Activated T-helper 17 cell treated with anti-CD3 and anti-CD28 coated beads, Interleukin-2, amount 50 U/mL, for 72 hours (primary cell): ENCODE results near the gene FIGNL1. TPM values are rescaled to one million over a fixed set of nuclear protein-coding genes. Genes with fewer than 3 reads are reported as not detected.

Experiments
- ATAC-seq: fragments of 150-1000 bp; cut with Tn5 transposase; replicated peaks from 2 replicates; pipeline ENCODE4 v1.10.0; 2021; ENCODE audit warnings: mild to moderate bottlenecking, moderate library complexity
- H3K27ac Mint-ChIP-seq: one replicate; pipeline ENCODE4 v1.8.0; 2022; ENCODE audit warnings: mixed read lengths
- H3K27me3 Mint-ChIP-seq: one replicate; pipeline ENCODE4 v1.8.0; 2022; ENCODE audit warnings: mixed read lengths
- H3K36me3 Mint-ChIP-seq: one replicate; pipeline ENCODE4 v1.8.0; 2022; ENCODE audit warnings: low read depth, mild to moderate bottlenecking, mixed read lengths
- H3K4me1 Mint-ChIP-seq: one replicate; pipeline ENCODE4 v1.8.0; 2022; ENCODE audit warnings: mixed read lengths
- H3K4me3 Mint-ChIP-seq: one replicate; pipeline ENCODE4 v1.8.0; 2022; ENCODE audit warnings: mild to moderate bottlenecking, mixed read lengths
- H3K9me3 Mint-ChIP-seq: one replicate; pipeline ENCODE4 v1.8.0; 2022; ENCODE audit warnings: mixed read lengths
- total RNA-seq, 2 donors: library from RNA; stranded (reverse); gene quantifications; one replicate each; pipeline ENCODE4 v1.2.3, GENCODE V29; 2022

Gene FIGNL1
- total RNA-seq, 2 donors from 2014 or later, result 51.9 to 62.5 TPM

DNA sequence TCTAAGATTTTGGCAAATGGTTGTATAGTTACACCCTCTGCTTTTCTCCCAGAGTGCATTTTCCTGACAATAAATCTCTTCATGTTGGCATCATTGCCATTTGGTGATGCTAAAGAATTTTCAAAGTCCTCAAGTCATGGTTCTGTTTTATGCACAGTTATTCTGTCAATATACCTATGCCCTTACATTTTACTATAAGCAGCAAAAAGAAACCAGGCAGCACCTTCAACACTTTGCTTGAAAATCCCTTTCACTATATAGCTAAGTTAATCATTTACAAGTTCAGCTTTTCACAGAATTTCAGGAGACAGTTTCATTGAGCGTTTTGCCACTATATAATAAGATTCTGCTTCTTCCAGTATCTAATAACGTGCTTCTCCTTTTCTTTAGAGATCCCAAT, 22.6 kb downstream of the FIGNL1 start:
- no peaks in the 10 kb centered on the region for H3K36me3 Mint-ChIP-seq
- H3K4me3 Mint-ChIP-seq, result no peak overlapping the region
- no peak overlapping the region for H3K27ac Mint-ChIP-seq
- no peak for ATAC-seq
- H3K27me3 Mint-ChIP-seq, result no peaks in the 10 kb centered on the region
- H3K9me3 Mint-ChIP-seq, result no peaks in the 10 kb centered on the region
- H3K4me1 Mint-ChIP-seq, result no peaks in the 10 kb centered on the region

DNA sequence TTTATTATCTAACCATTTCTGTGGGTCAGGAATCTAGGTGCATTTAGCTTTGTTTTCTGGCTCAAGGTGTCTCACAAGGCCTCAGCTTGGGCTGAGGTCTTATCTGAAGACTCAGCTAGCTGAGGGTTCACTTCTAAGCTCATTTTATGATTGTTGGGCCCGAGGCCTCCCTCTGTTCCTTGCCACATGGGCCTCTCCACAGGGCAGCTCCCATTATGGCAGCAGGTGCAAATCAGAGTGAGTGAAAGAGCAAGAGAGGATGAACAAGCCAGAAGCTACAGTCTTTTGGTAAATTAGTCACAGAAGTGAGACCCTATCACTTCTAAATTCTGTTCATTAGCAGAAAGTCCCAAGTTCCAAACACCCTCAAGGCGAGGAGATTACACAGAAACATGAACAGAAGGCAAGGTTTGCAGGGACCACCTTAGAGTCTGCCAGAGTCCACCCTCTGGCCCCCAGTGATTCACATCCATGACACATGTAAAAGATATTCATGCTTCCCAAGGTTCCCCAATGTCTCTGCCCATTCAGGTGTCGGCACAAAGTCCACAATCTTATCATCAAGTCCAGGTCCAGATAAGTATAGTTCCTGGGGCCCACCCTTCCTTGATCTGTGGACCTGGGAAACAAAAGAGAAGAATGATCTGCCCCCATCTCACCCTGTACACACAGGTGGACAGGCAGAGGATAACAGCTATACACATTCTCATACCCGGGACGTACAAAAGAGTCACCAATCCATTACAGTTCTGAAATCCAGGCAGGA, 23.7 kb downstream of the FIGNL1 start:
- Mint-ChIP-seq H3K4me3 (no peak overlapping the region), H3K9me3 (no peaks in the 10 kb centered on the region), H3K27ac (no peak overlapping the region), H3K36me3 (no peaks in the 10 kb centered on the region), H3K4me1 (no peaks in the 10 kb centered on the region), H3K27me3 (no peaks in the 10 kb centered on the region)
- no peak for ATAC-seq

DNA sequence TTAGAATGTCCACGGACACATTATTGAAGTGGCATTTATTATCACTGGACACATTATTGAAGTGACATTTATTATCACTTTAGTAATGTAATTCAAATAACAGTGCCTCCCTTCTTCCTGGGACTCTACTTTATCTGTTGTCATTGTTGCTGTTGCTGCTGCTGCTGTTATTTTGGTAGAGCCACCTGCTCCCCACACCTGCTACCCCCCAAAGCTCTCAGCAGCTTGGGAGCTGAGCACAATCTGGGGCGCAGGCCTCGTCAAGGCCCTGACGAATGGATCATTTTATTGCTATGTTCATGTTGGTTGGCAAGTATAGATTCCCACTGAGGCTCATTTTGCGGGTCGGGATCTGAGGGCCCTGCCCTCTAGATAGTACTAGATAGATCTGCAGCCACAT, 24.8 kb downstream of the FIGNL1 start:
- H3K36me3 Mint-ChIP-seq, result no peaks in the 10 kb centered on the region
- no peaks in the 10 kb centered on the region for H3K4me1 Mint-ChIP-seq
- ATAC-seq, result no peak
- H3K9me3 Mint-ChIP-seq, result no peaks in the 10 kb centered on the region
- H3K27ac Mint-ChIP-seq, result no peak overlapping the region
- H3K4me3 Mint-ChIP-seq, result no peak overlapping the region
- H3K27me3 Mint-ChIP-seq, result no peaks in the 10 kb centered on the region

DNA sequence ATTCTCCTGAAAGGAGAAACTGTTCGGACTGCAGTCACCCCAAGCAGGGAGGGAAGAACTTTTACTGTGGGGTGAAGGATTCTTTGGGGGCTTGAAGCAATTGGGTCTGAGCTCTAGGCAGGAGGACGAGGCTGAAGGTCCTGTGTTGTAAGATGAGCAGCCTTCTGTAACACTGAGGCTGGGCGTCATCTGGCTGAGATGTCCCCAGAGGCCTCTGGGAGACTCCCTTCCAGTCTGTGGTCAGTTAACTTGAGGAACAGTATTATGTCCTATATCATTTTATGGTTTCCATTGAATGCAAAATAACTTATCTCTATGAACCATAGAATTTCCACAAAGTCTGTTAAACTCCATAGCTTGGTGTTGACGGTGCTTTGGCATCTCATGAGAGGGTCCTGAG, 26.3 kb downstream of the FIGNL1 start:
- no peaks in the 10 kb centered on the region for H3K27me3 Mint-ChIP-seq
- ATAC-seq, result no peak
- H3K4me1 Mint-ChIP-seq, result no peaks in the 10 kb centered on the region
- H3K9me3 Mint-ChIP-seq, result no peaks in the 10 kb centered on the region
- no peak overlapping the region for H3K27ac Mint-ChIP-seq
- no peaks in the 10 kb centered on the region for H3K36me3 Mint-ChIP-seq
- H3K4me3 Mint-ChIP-seq, result no peak overlapping the region

DNA sequence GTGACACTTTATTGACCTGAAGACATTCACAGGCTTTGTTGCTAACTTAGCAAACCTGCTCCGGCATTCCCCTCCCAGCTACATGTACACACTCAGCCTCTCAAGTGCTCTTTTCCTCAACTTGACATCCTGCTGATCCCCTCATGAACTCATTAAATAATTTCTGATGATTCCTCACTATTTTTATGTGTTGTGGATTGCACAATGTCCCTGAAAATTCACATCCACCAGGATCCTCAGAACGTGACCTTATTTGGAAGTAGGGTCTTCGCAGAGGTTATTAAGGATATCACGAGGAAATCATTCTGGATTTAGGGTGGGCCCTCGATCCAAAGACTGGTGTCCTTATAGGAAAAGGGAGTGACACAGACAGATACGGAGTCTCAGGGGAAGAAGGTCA, 27.3 kb downstream of the FIGNL1 start:
- H3K4me3 Mint-ChIP-seq, result no peak overlapping the region
- no peaks in the 10 kb centered on the region for H3K9me3 Mint-ChIP-seq
- no peaks in the 10 kb centered on the region for H3K36me3 Mint-ChIP-seq
- no peak overlapping the region for H3K27ac Mint-ChIP-seq
- no peaks in the 10 kb centered on the region for H3K27me3 Mint-ChIP-seq
- ATAC-seq, result no peak
- no peaks in the 10 kb centered on the region for H3K4me1 Mint-ChIP-seq

DNA sequence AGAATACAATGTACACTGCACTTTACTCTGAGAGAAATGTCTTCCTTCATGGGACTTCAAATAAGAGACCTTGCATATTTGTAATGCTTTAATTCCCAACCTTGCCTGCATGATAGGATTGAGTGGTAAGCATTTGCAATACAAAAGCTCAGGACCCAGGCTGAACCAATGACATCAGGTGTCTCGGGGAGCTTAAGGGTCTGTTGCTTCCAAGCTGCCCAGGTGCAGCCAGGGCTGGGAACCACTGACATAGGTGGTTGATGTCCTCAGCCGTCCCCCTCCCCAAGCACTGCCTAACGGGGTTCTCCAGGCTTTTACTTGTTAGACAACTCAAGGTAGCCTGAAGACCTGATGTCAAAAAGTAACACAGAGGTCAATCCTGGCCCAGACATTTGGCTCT, 29.1 kb downstream of the FIGNL1 start:
- H3K27me3 Mint-ChIP-seq, result no peaks in the 10 kb centered on the region
- no peaks in the 10 kb centered on the region for H3K4me1 Mint-ChIP-seq
- H3K4me3 Mint-ChIP-seq, result no peak overlapping the region

DNA sequence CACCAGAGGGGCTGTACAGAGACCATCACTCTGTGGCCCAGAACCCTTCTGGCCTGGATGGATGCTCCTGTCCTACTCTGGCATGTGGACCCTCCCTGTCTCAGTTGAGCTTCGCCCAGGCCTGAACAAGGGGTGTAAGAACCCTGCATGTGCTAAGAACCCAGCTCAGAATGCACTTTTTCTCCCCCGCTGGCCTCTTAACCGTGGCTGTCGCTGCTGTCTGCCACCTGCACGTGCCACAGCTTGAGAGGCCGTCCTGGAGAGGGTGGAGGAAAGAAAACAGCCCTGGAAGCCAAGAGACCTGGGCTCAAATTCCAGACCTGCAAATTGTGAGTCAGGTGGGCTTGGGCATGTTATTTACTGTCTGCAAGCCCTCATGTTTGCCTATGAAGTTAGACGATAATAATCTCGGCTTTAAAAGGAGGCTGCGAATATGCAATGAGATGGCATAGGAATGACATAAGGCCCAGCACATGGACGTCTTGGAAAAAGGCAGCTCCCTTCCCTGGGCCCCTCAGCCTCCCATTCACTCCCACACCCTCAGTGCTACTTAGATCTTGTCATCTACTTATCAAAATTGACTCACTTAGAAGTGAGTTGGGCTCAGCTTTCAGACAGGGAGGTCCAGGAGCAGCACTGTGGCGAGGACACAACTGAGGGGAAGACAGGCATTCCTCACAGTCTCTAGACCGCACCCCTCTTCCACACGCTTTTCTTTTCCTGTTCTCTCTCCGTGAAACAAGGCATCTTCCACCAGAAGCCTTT, 31.4 kb downstream of the FIGNL1 start:
- no peak overlapping the region for H3K27ac Mint-ChIP-seq
- H3K4me3 Mint-ChIP-seq, result no peak overlapping the region
- no peak for ATAC-seq
- H3K9me3 Mint-ChIP-seq, result no peaks in the 10 kb centered on the region
- no peaks in the 10 kb centered on the region for H3K27me3 Mint-ChIP-seq
- no peaks in the 10 kb centered on the region for H3K36me3 Mint-ChIP-seq
- no peaks in the 10 kb centered on the region for H3K4me1 Mint-ChIP-seq

More for the DNA sequence above, 29.1 kb downstream of the FIGNL1 start:
- no peaks in the 10 kb centered on the region for H3K9me3 Mint-ChIP-seq
- H3K27ac Mint-ChIP-seq, result no peak overlapping the region
- H3K36me3 Mint-ChIP-seq, result no peaks in the 10 kb centered on the region
- ATAC-seq, result no peak

DNA sequence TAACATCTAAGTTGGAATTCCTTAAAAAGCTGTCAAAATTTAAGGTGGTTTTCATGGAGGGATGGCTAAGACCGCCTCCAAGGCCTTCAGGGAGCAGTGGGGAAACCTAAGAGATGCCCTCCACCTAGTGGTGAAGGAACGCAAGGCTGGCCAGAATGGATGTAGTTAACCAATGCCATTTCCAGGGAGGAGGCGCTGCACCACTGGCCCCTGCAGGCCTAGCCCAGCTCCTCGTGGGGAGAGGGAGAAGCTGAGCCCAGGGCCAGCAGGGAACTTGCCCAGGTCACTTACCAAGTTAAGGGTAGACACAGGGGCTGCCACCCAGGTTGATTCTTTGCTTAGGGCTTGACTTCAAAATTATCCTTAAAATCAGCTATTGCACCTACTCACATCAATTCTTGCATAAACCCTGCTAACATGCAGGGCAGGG, 32.0 kb downstream of the FIGNL1 start:
- Mint-ChIP-seq H3K4me1 (no peaks in the 10 kb centered on the region), H3K4me3 (no peak overlapping the region), H3K9me3 (no peaks in the 10 kb centered on the region), H3K36me3 (no peaks in the 10 kb centered on the region), H3K27me3 (no peaks in the 10 kb centered on the region), H3K27ac (no peak overlapping the region)
- ATAC-seq, result peak; percentile 99

DNA sequence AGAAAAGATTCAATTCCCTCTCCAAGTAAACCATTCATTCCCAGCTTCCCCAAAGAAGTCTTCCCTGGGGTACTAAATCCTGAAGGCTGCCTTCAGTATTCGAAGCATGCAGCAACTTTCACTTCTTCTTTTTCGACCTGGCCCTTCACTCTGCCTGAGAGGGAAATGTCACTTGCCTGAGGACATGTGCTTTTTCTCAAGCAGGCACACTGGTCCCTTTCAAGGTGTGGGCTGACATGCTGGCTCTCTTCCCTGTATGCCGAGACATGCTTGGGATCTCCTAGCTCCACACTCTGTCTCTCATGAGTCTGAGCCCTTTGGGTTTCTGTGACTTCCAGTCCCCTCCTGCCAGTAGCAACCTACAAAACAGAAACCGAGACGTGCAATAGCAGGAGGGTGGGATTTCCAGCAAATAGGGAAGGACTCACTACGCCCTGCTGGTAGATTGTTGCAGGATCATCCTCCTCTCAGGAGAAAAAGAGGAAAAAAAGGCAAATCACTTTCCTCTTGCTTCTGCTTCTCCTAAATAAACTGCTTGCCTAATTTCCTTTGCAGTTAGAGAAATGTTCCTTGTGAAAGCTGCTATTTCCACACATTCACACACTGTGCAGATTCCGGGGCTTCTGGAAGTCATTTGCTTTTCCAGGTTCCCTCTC, 33.5 kb downstream of the FIGNL1 start:
- peak overlapping the region; percentile 5 for H3K27ac Mint-ChIP-seq
- ATAC-seq, result no peak

DNA sequence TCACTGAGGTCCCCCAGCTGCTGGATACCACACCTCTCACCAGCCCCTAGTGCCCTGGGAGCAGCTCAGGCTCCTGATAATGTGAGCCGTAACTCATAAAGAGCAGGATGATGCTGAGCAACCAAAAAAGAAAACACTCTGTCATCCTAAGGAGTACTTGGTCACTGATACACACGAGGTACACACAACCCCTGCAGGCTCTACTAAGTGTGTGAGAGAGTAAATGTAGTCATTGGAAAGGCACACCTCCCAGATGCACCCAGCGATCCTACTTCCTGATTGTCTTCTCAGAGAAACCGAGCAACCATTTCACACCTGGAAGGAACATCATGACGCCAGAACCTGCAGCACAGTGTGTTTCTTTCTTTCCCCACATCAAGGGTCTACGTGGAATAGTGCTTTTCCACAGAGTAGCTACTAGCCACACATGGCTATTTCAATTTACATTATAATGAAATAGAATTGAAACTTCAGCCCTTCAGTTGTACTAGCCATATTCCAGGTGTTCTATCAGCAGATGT, 34.2 kb downstream of the FIGNL1 start:
- Mint-ChIP-seq H3K36me3 (no peaks in the 10 kb centered on the region), H3K27ac (peak overlapping the region; percentile 5), H3K27me3 (no peaks in the 10 kb centered on the region), H3K4me1 (peaks cover 6% of the 10 kb centered on the region), H3K9me3 (no peaks in the 10 kb centered on the region), H3K4me3 (peak overlapping the region; percentile 49)
- peak; percentile 20 for ATAC-seq

More for the DNA sequence above, 33.5 kb downstream of the FIGNL1 start:
- no peaks in the 10 kb centered on the region for H3K27me3 Mint-ChIP-seq
- peaks cover 6% of the 10 kb centered on the region for H3K4me1 Mint-ChIP-seq
- peak overlapping the region; percentile 49 for H3K4me3 Mint-ChIP-seq
- no peaks in the 10 kb centered on the region for H3K36me3 Mint-ChIP-seq
- H3K9me3 Mint-ChIP-seq, result no peaks in the 10 kb centered on the region

DNA sequence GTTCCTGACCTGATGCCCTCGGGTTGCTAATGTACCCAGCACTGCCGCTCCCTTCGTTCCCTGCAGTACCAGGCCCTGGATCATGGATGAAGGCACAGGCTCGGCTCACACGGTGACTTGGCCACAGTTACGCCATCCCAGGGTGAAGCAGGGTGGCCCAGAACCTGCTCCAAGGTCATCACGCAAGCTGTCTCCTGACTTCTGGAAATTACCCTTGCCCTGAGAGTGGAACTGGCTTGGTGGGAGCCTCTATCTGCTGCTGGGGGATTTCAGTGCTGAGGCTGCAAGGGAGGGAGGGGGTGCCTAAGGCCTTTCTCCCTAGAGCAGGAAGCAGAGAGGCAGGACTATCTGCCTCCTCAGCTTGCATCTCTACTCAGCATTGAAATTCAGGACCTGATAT, 36.6 kb downstream of the FIGNL1 start:
- no peaks in the 10 kb centered on the region for H3K36me3 Mint-ChIP-seq
- no peak overlapping the region for H3K27ac Mint-ChIP-seq
- ATAC-seq, result no peak
- H3K4me3 Mint-ChIP-seq, result no peak overlapping the region
- peaks cover 15% of the 10 kb centered on the region for H3K4me1 Mint-ChIP-seq
- no peaks in the 10 kb centered on the region for H3K9me3 Mint-ChIP-seq
- H3K27me3 Mint-ChIP-seq, result no peaks in the 10 kb centered on the region

DNA sequence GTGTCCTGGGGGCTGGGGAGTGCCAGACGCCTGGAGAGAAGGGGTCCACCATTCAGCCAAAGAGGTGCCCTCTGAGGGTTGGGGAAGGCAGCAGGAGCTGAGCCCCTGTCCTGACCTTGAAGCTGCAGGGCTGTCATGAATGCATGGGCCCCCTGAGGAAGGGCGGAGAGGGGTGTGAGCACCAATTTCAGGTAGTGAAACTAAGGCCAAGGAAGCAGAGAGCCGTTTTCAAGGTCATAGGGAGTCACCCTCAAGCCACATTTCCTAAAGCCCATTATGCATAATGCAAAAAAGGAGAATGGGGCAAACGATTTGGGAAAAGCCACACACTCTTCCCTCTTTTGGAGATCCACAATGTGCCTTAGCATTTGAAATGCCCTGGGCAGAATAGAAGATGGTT, 37.2 kb downstream of the FIGNL1 start:
- no peaks in the 10 kb centered on the region for H3K36me3 Mint-ChIP-seq
- no peaks in the 10 kb centered on the region for H3K9me3 Mint-ChIP-seq
- H3K4me1 Mint-ChIP-seq, result peaks cover 15% of the 10 kb centered on the region
- no peak overlapping the region for H3K27ac Mint-ChIP-seq
- no peak for ATAC-seq
- no peak overlapping the region for H3K4me3 Mint-ChIP-seq
- no peaks in the 10 kb centered on the region for H3K27me3 Mint-ChIP-seq

DNA sequence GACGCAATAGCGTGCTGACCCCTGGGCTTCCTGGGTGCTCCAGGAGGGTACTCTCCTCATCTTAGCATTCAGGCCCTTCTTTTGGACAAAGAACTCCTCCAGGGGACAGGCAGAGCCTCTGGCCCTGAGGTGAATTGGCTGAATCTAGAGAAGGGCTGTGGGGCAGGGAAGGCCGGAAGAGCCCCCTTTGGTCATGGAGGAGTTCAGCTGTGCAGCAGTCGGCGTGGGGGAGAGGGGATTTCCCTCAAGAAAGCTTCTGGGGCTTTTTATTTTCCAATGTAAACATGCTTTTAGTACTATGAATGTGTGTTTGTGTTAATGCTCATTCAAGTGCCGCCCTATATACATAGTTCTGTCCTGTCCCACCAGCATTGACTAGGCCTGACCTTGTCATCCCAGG, 38.8 kb downstream of the FIGNL1 start:
- Mint-ChIP-seq H3K4me1 (peaks cover 32% of the 10 kb centered on the region), H3K4me3 (no peak overlapping the region), H3K27me3 (no peaks in the 10 kb centered on the region), H3K9me3 (no peaks in the 10 kb centered on the region), H3K36me3 (peaks cover 7% of the 10 kb centered on the region), H3K27ac (peak overlapping the region; percentile 13)
- ATAC-seq, result no peak

DNA sequence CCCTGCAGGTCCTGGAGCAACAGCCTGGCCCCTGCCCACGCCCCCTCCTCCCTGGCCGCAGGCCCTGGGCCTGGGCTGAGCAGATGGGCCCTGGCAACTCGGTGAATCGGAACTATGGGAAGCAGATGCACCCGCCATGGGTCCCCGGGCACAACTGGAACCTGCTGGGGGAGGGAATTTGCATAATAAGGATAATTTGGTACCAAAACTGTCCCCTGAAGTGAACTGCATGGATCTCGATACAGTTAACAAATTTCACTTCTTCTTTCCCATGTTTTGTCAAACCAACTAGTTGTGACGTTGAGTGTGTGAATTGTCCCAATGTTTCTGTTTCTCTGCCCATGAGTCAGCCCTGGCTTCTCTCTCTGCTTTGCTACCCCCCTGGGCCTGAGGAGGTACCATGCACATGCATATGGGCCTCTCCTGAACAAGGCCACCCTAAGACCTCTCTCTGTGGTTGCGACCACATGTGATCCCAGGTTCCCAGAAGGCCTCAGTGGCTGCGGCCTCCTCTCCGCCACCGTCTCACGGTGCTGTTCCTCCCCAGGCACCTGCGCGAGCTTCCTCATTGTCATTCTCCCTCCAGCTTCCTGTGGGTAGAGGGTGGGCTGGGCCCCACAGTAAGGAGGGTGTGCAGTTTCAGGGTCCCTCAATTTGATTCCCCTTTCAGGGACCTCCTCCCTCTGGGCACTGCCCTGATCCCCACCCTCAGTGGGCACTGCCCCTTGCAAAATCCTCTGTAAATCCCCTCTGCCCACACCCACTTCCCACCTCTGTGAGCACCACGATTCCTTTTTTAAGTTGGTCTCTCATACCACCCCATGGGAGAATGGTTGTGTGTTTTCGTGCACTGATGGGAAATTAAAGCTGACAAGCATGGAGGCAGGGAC, 40.0 kb downstream of the FIGNL1 start:
- Mint-ChIP-seq H3K27me3 (no peaks in the 10 kb centered on the region), H3K4me1 (peaks cover 40% of the 10 kb centered on the region), H3K4me3 (no peak overlapping the region), H3K9me3 (no peaks in the 10 kb centered on the region), H3K27ac (peak overlapping the region; percentile 81), H3K36me3 (peaks cover 19% of the 10 kb centered on the region)
- peak; percentile 20 for ATAC-seq
